ENCODE measurements around the gene IGFBP2. TPM values are rescaled to one million over a fixed set of nuclear protein-coding genes. Genes with fewer than 3 reads are reported as not detected.

Gene IGFBP2
- total and polyA plus RNA-seq, 2 of the 8 experiments (the other 6 are each of a cell fraction or from before 2014, with no cell fraction given), result 326 to 782 TPM

- TF ChIP-seq SIX5 (IDR thresholded peaks at IDR 0.05; ENCODE audit: low read depth, low read length) (no peak), CEBPB (IDR thresholded peaks at IDR 0.05; ENCODE audit: low read depth, low read length) (no peak), USF2 (IDR thresholded peaks at IDR 0.05; ENCODE audit: low read length) (no peak)
Measured at GRCh38 chr2:216700088-216700567, 66.9 kb downstream of the IGFBP2 start (continued).

Measured in H1 (cell line).